ENCODE results near the gene MYH14.

The MYH14 gene

GRCh38 chr19:50266041-50266440 lies 62.6 kb downstream of the MYH14 start:
- POLR2A ChIA-PET: no interaction called here

DNA sequence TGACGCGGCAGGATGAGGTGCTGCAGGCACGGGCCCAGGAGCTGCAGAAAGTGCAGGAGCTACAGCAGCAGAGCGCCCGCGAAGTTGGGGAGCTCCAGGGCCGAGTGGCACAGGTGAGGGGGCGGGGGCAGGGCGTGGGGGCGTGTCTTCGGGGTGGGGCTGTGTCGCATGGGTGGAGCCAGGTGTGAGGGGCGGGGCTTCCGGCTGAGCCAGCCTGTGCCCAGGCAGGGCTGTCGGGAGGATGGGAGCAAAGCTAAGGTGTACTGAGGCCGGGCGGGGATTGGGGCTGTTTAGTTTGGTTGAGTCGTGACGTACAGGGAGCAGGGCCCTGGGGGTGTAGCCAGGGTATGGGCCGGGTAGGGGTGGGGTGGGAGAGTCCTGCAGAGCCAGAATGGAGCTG lies 63.5 kb downstream of the MYH14 start:
- no peak for DNase-seq (ENCODE audit: low read depth, low spot score)
- no peak overlapping the region for H3K4me3 ChIP-seq (ENCODE audit: low read depth, low read length)
- ChIA-PET POLR2A (no interaction called here), CTCF (no interaction called here)
- TF ChIP-seq, protein P1, sequence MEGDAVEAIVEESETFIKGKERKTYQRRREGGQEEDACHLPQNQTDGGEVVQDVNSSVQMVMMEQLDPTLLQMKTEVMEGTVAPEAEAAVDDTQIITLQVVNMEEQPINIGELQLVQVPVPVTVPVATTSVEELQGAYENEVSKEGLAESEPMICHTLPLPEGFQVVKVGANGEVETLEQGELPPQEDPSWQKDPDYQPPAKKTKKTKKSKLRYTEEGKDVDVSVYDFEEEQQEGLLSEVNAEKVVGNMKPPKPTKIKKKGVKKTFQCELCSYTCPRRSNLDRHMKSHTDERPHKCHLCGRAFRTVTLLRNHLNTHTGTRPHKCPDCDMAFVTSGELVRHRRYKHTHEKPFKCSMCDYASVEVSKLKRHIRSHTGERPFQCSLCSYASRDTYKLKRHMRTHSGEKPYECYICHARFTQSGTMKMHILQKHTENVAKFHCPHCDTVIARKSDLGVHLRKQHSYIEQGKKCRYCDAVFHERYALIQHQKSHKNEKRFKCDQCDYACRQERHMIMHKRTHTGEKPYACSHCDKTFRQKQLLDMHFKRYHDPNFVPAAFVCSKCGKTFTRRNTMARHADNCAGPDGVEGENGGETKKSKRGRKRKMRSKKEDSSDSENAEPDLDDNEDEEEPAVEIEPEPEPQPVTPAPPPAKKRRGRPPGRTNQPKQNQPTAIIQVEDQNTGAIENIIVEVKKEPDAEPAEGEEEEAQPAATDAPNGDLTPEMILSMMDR (IDR thresholded peaks at IDR 0.05; ENCODE audit: insufficient read depth, low read length, missing control alignments): no peak

More at GRCh38 chr19:50266041-50266440, 62.6 kb downstream of the MYH14 start:
- no peak overlapping the region for H3K4me3 ChIP-seq (ENCODE audit: low read depth, low read length)
- TF ChIP-seq, protein P1 (IDR thresholded peaks at IDR 0.05; ENCODE audit: insufficient read depth, low read length, missing control alignments): no peak
- CTCF ChIA-PET: no interaction called here
- DNase-seq (ENCODE audit: low read depth, low spot score): no peak

GRCh38 chr19:50268041-50268440 lies 64.6 kb downstream of the MYH14 start:
- no peak overlapping the region for H3K4me3 ChIP-seq (ENCODE audit: low read depth, low read length)
- TF ChIP-seq, protein P1 (IDR thresholded peaks at IDR 0.05; ENCODE audit: insufficient read depth, low read length, missing control alignments): no peak
- POLR2A ChIA-PET: no interaction called here
- CTCF ChIA-PET: no interaction called here
- DNase-seq (ENCODE audit: low read depth, low spot score): no peak

GRCh38 chr19:50268501-50268900 lies 65.1 kb downstream of the MYH14 start:
- CTCF ChIA-PET: interaction anchor here (0.7 kb wide), 1 partner anchor 11 kb away, joined by 3 read pairs; no protein-coding TSS in a partner anchor
- TF ChIP-seq, protein P1 (IDR thresholded peaks at IDR 0.05; ENCODE audit: insufficient read depth, low read length, missing control alignments): no peak
- POLR2A ChIA-PET: no interaction called here
- H3K4me3 ChIP-seq (ENCODE audit: low read depth, low read length): no peak overlapping the region
- DNase-seq (ENCODE audit: low read depth, low spot score): no peak

DNA sequence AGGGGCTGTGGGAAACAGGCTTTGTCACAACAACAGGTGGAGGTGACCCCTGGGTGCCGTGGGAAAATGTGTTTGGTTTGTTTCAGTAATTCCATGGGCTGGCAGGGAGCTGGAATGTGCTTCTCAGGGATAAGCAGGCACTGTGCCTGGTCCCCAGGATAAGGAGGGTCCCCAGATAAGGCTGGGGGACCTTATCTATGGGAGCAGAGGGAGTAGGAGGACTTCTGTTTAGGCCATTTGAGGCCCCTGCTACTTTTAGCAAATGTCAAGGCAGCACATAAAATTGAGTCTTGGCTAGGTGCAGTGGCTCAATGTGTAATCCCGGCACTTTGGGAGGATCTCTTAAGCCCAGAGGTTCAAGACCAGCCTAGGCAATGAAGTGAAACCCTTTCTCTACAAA lies 66.2 kb downstream of the MYH14 start:
- POLR2A ChIA-PET: no interaction called here
- TF ChIP-seq, protein P1 (IDR thresholded peaks at IDR 0.05; ENCODE audit: insufficient read depth, low read length, missing control alignments): no peak
- no peak overlapping the region for H3K4me3 ChIP-seq (ENCODE audit: low read depth, low read length)
- CTCF ChIA-PET: no interaction called here
- DNase-seq (ENCODE audit: low read depth, low spot score): no peak

GRCh38 chr19:50272263-50272897 lies 69.0 kb downstream of the MYH14 start:
- no peak overlapping the region for H3K4me3 ChIP-seq (ENCODE audit: low read depth, low read length)
- POLR2A ChIA-PET: no interaction called here
- no peak for DNase-seq (ENCODE audit: low read depth, low spot score)
- TF ChIP-seq, protein P1 (IDR thresholded peaks at IDR 0.05; ENCODE audit: insufficient read depth, low read length, missing control alignments): no peak
- CTCF ChIA-PET: no interaction called here

Data from AG04449 (cell line).